Transverse colon (tissue), 3 donors: ENCODE measurements around the gene SVBP.

Experiments used
- EP300 ChIP-seq: sonication (generic); formaldehyde crosslinking; IDR thresholded peaks from one replicate; pipeline ENCODE4 v1.6.1; 2017; ENCODE audit warnings: antibody characterized with exemption, low read depth
- POLR2A ChIP-seq: fragments of 450-650 bp; IDR thresholded peaks from one replicate; pipeline ENCODE4 v1.6.1; 2016; ENCODE audit warnings: antibody characterized with exemption, mild to moderate bottlenecking, moderate library complexity
- TF ChIP-seq, protein P1 (sequence below), 5 experiments: fragments of 200-600 bp in 3 of 5; fragments of 450-650 bp in 2 of 5; sonication (generic) in 3 of 5; IDR thresholded peaks; 1 replicate in 2 of 5; 2 replicates in 3 of 5; pipeline ENCODE4 v1.5.1; 2016 to 2017; ENCODE audit warnings: antibody characterized with exemption in 5 of 5, inconsistent platforms in 3 of 5, mild to moderate bottlenecking in 2 of 5, moderate library complexity in 1 of 5

DNA sequence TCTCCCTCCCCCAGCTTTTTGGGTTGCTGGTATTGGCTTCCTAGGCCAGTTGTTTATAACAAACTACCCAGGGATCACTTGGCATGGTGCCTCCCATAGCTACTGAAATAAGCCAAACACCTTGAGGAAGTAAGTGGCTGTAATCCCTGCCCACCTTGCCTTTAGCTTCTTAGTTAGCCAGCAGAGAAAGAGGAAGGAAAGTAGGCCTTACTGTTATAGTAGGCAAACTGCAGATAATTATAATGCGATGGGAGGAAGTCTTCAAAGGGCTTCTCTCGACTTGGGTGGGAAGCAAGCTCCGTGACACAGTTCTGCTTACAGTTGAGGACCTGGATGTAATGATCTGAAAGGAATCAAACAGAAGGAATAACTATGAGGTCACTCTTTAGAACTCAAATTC, 58.6 kb downstream of the SVBP start:
- TF ChIP-seq, protein P1, sequence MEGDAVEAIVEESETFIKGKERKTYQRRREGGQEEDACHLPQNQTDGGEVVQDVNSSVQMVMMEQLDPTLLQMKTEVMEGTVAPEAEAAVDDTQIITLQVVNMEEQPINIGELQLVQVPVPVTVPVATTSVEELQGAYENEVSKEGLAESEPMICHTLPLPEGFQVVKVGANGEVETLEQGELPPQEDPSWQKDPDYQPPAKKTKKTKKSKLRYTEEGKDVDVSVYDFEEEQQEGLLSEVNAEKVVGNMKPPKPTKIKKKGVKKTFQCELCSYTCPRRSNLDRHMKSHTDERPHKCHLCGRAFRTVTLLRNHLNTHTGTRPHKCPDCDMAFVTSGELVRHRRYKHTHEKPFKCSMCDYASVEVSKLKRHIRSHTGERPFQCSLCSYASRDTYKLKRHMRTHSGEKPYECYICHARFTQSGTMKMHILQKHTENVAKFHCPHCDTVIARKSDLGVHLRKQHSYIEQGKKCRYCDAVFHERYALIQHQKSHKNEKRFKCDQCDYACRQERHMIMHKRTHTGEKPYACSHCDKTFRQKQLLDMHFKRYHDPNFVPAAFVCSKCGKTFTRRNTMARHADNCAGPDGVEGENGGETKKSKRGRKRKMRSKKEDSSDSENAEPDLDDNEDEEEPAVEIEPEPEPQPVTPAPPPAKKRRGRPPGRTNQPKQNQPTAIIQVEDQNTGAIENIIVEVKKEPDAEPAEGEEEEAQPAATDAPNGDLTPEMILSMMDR (IDR thresholded peaks at IDR 0.05), result no peak
- TF ChIP-seq EP300 (no peak), POLR2A (no peak)
